ENCODE data around the gene NOP56. TPM values are rescaled to one million over a fixed set of nuclear protein-coding genes. Genes with fewer than 3 reads are reported as not detected.
"Not testable (repeated sequence)": the region's sequence is repeated elsewhere in the genome, so short reads cannot be mapped to it uniquely, and the experiment has no call there.

Gene NOP56
- polyA plus RNA-seq, 2 of the 4 experiments (the other 2 are of a cell fraction) = 571 to 658 TPM

DNA sequence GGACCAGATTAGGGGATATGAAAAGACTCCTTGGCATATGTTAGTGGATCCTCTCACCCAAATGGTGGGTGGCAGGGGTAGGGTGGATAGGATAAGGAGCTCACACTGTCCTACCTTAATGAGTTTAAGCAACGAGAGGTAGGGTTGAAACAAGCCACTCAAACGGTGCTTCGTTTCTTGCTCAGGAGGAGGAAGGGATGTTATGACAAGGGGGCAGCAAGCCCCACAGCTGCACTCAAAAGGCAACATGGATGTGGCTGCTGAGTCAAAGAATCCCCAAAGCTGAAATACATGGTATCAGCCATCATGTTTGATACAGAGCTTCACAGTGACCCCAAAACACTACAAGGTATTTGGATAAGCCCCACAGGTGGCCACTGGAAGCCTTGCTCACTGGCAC, 20.0 kb downstream of the NOP56 start (continued):
- no peak for TF ChIP-seq ZFP36 (IDR thresholded peaks at IDR 0.05; ENCODE audit: borderline replicate concordance, partially characterized antibody)

DNA sequence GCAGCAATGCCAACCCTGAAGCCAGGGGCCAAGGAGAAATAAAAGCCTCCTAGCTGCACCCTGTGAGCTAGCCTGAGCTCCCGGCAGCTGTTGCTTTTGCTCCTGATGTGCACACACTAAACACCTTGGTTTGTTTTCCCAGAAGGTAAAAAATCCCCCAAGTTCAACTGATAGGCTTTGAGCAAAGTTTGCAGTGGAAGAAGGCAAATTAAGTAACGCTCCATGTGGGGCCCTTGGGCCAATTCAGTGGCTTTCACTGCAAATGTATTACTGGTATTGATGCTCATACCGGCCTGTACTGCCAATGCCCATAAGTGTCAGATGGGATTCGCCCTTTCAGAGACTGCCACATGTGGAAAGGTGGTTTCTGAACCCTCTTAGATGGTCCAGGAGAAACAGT, 21.0 kb downstream of the NOP56 start:
- TF ChIP-seq CBX8 (IDR thresholded peaks at IDR 0.05) (no peak), HOXB5 (CRISPR knock-in tag; IDR thresholded peaks at IDR 0.05) (no peak), SMC3 (IDR thresholded peaks at IDR 0.05) (no peak)
- H3K9me3 ChIP-seq = no peaks in the 10 kb centered on the region
- ChIA-PET CTCF (interaction anchor here (0.7 to 7.9 kb wide), 19 partner anchors 10 to 655 kb away, joined by 3 to 60 read pairs (median 5); partner anchors contain the start of gene IDH3B), POLR2A (interaction anchor here (1.0 to 1.7 kb wide), 3 partner anchors 9 to 203 kb away, joined by 3 to 7 read pairs (median 4); partner anchors contain the start of genes IDH3B, NOP56 and SNRPB)
- H3K4me3 ChIP-seq = no peak overlapping the region
- WGBS (ENCODE audit: missing lambda C conversion rate) = 52% methylated on average over 4 of the region's 4 CpGs
- H3K4me2 ChIP-seq = no peak overlapping the region
- DNase-seq (ENCODE audit: low read depth in 1 of 2, low spot score in 1 of 2) = no peak
- no peak for FAIRE-seq
- H3K4me1 ChIP-seq = no peaks in the 10 kb centered on the region
- ATAC-seq = peak in 1 of 2 experiments; percentile 27; a peak in 3 of 6 replicates
- H3K27ac ChIP-seq = no peak overlapping the region

- no peak overlapping the region for H3K4me2 ChIP-seq
- TF ChIP-seq BHLHE40 (IDR thresholded peaks at IDR 0.05; ENCODE audit: low read depth, low read length) = no peak
- TF ChIP-seq JUN (IDR thresholded peaks at IDR 0.05) = no peak
- TF ChIP-seq ZC3H11A (IDR thresholded peaks at IDR 0.05) = no peak
- TF ChIP-seq KDM1A (IDR thresholded peaks at IDR 0.05; ENCODE audit: low read depth) = no peak
- TF ChIP-seq ZNF302 (CRISPR knock-in tag; IDR thresholded peaks at IDR 0.05) = no peak
- no peak for TF ChIP-seq HOXB13 (CRISPR knock-in tag; IDR thresholded peaks at IDR 0.05; ENCODE audit: low read depth)
- no peak for TF ChIP-seq GATA3 (IDR thresholded peaks at IDR 0.05; ENCODE audit: borderline replicate concordance)
- TF ChIP-seq HEYL (CRISPR knock-in tag; IDR thresholded peaks at IDR 0.05) = no peak
- TF ChIP-seq KDM5A (IDR thresholded peaks at IDR 0.05) = no peak
- ChIA-PET POLR2A (interaction anchor here (0.6 kb wide), 1 partner anchor 156 kb away, joined by 4 read pairs; no protein-coding TSS in a partner anchor), CTCF (no interaction called here)
- no peak overlapping the region for H3K27ac ChIP-seq
- no peaks in the 10 kb centered on the region for H3K4me1 ChIP-seq
- FAIRE-seq = no peak
- WGBS (ENCODE audit: missing lambda C conversion rate) = 36% methylated on average over 4 of the region's 4 CpGs
- no peak overlapping the region for H3K4me3 ChIP-seq
- DNase-seq (ENCODE audit: low read depth in 1 of 2, low spot score in 1 of 2) = no peak
- no peak for ATAC-seq
- H3K9me3 ChIP-seq = peaks cover 4% of the 10 kb centered on the region; the same call in 2 of the 3 replicates
Measured at GRCh38 chr20:2680046-2680445, 27.6 kb downstream of the NOP56 start.

- H3K9me3 ChIP-seq; H3K4me1 ChIP-seq; FAIRE-seq; H3K4me3 ChIP-seq; ATAC-seq; POLR2A ChIA-PET; DNase-seq (ENCODE audit: low read depth in 1 of 2, low spot score in 1 of 2); H3K4me2 ChIP-seq; H3K27ac ChIP-seq: not testable (repeated sequence)
- 40% methylated on average over 3 of the region's 3 CpGs for WGBS (ENCODE audit: missing lambda C conversion rate)
- CTCF ChIA-PET = interaction anchor here (1.2 kb wide), 1 partner anchor 71 kb away, joined by 4 read pairs; no protein-coding TSS in a partner anchor
Measured at GRCh38 chr20:2682040-2682439, 29.6 kb downstream of the NOP56 start.

GRCh38 chr20:2684817-2685216, 32.4 kb downstream of the NOP56 start:
- 49% methylated on average over 4 of the region's 4 CpGs for WGBS (ENCODE audit: missing lambda C conversion rate)
- H3K4me1 ChIP-seq; ATAC-seq; H3K4me3 ChIP-seq; H3K27ac ChIP-seq; FAIRE-seq; H3K9me3 ChIP-seq; DNase-seq (ENCODE audit: low read depth in 1 of 2, low spot score in 1 of 2); H3K4me2 ChIP-seq: not testable (repeated sequence)
- ChIA-PET POLR2A (interaction anchor here (0.7 to 1.2 kb wide), 2 partner anchors 17 to 20 kb away, joined by 3 to 6 read pairs; no protein-coding TSS in a partner anchor), CTCF (interaction anchor here (0.7 to 5.2 kb wide), 4 partner anchors 12 to 163 kb away, joined by 3 to 60 read pairs (median 6); no protein-coding TSS in a partner anchor)

DNA sequence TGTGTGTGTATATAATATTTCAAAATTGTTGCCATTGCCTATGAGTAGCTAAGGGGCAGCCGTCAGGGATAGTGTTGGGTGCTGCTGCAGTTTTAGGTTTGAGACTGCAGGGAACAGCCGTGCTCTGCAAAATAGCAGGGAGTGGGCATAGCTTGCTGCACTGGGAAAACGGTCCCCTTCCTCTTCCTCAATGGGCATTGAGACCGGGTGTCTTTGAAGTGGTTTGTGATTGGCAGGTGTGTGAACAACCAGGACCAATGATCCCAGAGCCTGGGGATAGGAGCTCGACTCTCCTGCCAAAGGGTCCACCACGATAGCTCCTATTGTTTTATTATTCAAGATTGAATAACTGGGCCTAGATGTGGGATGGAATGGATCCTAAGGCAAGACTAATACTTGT, 35.1 kb downstream of the NOP56 start:
- ChIA-PET POLR2A (no interaction called here), CTCF (interaction anchor here (0.6 to 5.2 kb wide), 15 partner anchors 9 to 555 kb away, joined by 3 to 60 read pairs (median 3); no protein-coding TSS in a partner anchor)
- 0 out of 3 replicates have a peak, but pooled peaks cover 3% of the 10 kb centered on the region for H3K4me1 ChIP-seq
- FAIRE-seq (no peak), DNase-seq (ENCODE audit: low read depth in 1 of 2, low spot score in 1 of 2) (no peak), ATAC-seq (no peak)
- WGBS (ENCODE audit: missing lambda C conversion rate) = 55% methylated on average over 6 of the region's 6 CpGs
- no peak overlapping the region for H3K4me2 ChIP-seq
- no peak overlapping the region for H3K4me3 ChIP-seq
- no peaks in the 10 kb centered on the region; the same call in 2 of the 3 replicates for H3K9me3 ChIP-seq
- H3K27ac ChIP-seq = no peak overlapping the region
- no peak for TF ChIP-seq USF2 (IDR thresholded peaks at IDR 0.05)
- TF ChIP-seq POLR2AphosphoS2 (conservative IDR thresholded peaks at IDR 0.05; ENCODE audit: low read length) = no peak
- no peak for TF ChIP-seq ATOH8 (CRISPR knock-in tag; IDR thresholded peaks at IDR 0.05; ENCODE audit: low read depth)
- no peak for TF ChIP-seq RCOR1 (IDR thresholded peaks at IDR 0.05; ENCODE audit: low read depth, low read length)
- TF ChIP-seq, protein P1, sequence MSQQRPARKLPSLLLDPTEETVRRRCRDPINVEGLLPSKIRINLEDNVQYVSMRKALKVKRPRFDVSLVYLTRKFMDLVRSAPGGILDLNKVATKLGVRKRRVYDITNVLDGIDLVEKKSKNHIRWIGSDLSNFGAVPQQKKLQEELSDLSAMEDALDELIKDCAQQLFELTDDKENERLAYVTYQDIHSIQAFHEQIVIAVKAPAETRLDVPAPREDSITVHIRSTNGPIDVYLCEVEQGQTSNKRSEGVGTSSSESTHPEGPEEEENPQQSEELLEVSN (IDR thresholded peaks at IDR 0.05; ENCODE audit: borderline replicate concordance, low read depth) = no peak
- TF ChIP-seq GATA3 (IDR thresholded peaks at IDR 0.05; ENCODE audit: borderline replicate concordance) = no peak
- TF ChIP-seq NR3C1 (IDR thresholded peaks at IDR 0.05) = no peak
- TF ChIP-seq FOSL2 (IDR thresholded peaks at IDR 0.05) = no peak
- no peak for TF ChIP-seq FOSL2 (CRISPR knock-in tag; IDR thresholded peaks at IDR 0.05)
- no peak for TF ChIP-seq NPAS2 (CRISPR knock-in tag; IDR thresholded peaks at IDR 0.05; ENCODE audit: borderline replicate concordance)
- TF ChIP-seq CHD2 (IDR thresholded peaks at IDR 0.05; ENCODE audit: low read length, partially characterized antibody) = no peak
- TF ChIP-seq PHF8 (IDR thresholded peaks at IDR 0.05; ENCODE audit: borderline replicate concordance, low read depth) = no peak

All from A549 (cell line).